Tibial artery (tissue), 4 donors: ENCODE results near the gene VWA5B2.

Source experiments
- DNase-seq, 2 donors: peaks; one replicate each; pipeline ENCODE4 v3.0.0-alpha.2; 2019
- H3K27ac ChIP-seq, 2 donors: fragments of 200-600 bp; sonication (generic) in 1 of 2; 1 replicate in 1 of 2; 2 replicates in 1 of 2; pipeline ENCODE4 v1.5.1; 2018 to 2019; ENCODE audit warnings: mild to moderate bottlenecking in 1 of 2
- H3K27me3 ChIP-seq, 2 donors: fragments of 200-600 bp; sonication (generic) in 1 of 2; one replicate each; pipeline versions ENCODE4 v1.5.1 to v1.6.0; 2016 to 2019
- H3K36me3 ChIP-seq, 3 donors: fragments of 200-600 bp; sonication (generic) in 2 of 3; one replicate each; pipeline ENCODE4 v1.5.1; 2016 to 2019; ENCODE audit warnings: mild to moderate bottlenecking in 2 of 3
- H3K4me1 ChIP-seq, 4 donors: fragments of 200-600 bp; sonication (generic) in 2 of 4; 1 replicate in 3 of 4; 2 replicates in 1 of 4; pipeline ENCODE4 v1.5.1; 2016 to 2019
- H3K4me3 ChIP-seq, 2 donors: fragments of 200-600 bp; sonication (generic) in 1 of 2; 1 replicate in 1 of 2; 2 replicates in 1 of 2; pipeline ENCODE4 v1.5.1; 2018 to 2019; ENCODE audit warnings: mild to moderate bottlenecking in 2 of 2
- H3K9me3 ChIP-seq, 3 donors: fragments of 200-600 bp; sonication (generic) in 1 of 3; one replicate each; pipeline ENCODE4 v1.5.1; 2016 to 2019
- CTCF ChIP-seq, 2 experiments: fragments of 200-600 bp in 1 of 2; fragments of 450-650 bp in 1 of 2; IDR thresholded peaks; one replicate each; pipeline ENCODE4 v1.5.1; 2017 to 2019; ENCODE audit warnings: antibody characterized with exemption in 2 of 2, mild to moderate bottlenecking in 1 of 2, moderate library complexity in 1 of 2
- intact Hi-C: fragments of 100-400 bp; cut with DNase I; formaldehyde crosslinking; loops from one replicate; pipeline ENCODE4 v1.15.0; 2023; ENCODE audit warnings: low total_unique reads

VWA5B2 gene

GRCh38 chr3:184231671-184232070 is 2.3 kb downstream of the VWA5B2 start:
- H3K36me3 ChIP-seq, result no peaks in the 10 kb centered on the region
- intact Hi-C loops, result no loop called here
- H3K9me3 ChIP-seq, result no peaks in the 10 kb centered on the region
- H3K27me3 ChIP-seq, result peaks cover 8 to 80% of the 10 kb centered on the region in 2 donors
- H3K4me1 ChIP-seq, result peaks cover 0 to 26% (median 23%) of the 10 kb centered on the region in 4 donors
- no peak for DNase-seq
- no peak overlapping the region for H3K27ac ChIP-seq
- no peak overlapping the region for H3K4me3 ChIP-seq
- TF ChIP-seq CTCF (IDR thresholded peaks at IDR 0.05), result no peak

- H3K27ac ChIP-seq, result no peak overlapping the region
- no peak for TF ChIP-seq CTCF (IDR thresholded peaks at IDR 0.05)
- intact Hi-C loops, result no loop called here
- H3K4me3 ChIP-seq, result no peak overlapping the region
- DNase-seq, result no peak
- peaks cover 8 to 74% of the 10 kb centered on the region in 2 donors for H3K27me3 ChIP-seq
- no peaks in the 10 kb centered on the region for H3K36me3 ChIP-seq
- no peaks in the 10 kb centered on the region for H3K9me3 ChIP-seq
- peaks cover 0 to 26% (median 23%) of the 10 kb centered on the region in 4 donors for H3K4me1 ChIP-seq
Observed at GRCh38 chr3:184233127-184233843, 3.9 kb downstream of the VWA5B2 start.

GRCh38 chr3:184234224-184234623 is 4.8 kb downstream of the VWA5B2 start:
- Histone ChIP-seq H3K4me1 (peaks cover 0 to 19% (median 17%) of the 10 kb centered on the region in 4 donors), H3K27me3 (peaks cover 8 to 64% of the 10 kb centered on the region in 2 donors), H3K36me3 (no peaks in the 10 kb centered on the region), H3K27ac (no peak overlapping the region), H3K4me3 (no peak overlapping the region), H3K9me3 (no peaks in the 10 kb centered on the region)
- TF ChIP-seq CTCF (IDR thresholded peaks at IDR 0.05), result no peak
- no peak for DNase-seq
- intact Hi-C loops, result no loop called here

GRCh38 chr3:184234671-184235380 is 5.4 kb downstream of the VWA5B2 start:
- no peaks in the 10 kb centered on the region for H3K9me3 ChIP-seq
- DNase-seq, result no peak
- H3K4me3 ChIP-seq, result no peak overlapping the region
- H3K27me3 ChIP-seq, result peaks cover 3 to 62% of the 10 kb centered on the region in 2 donors
- no peak for TF ChIP-seq CTCF (IDR thresholded peaks at IDR 0.05)
- H3K4me1 ChIP-seq, result peaks cover 0 to 13% (median 11%) of the 10 kb centered on the region in 4 donors
- no peaks in the 10 kb centered on the region for H3K36me3 ChIP-seq
- no peak overlapping the region for H3K27ac ChIP-seq
- intact Hi-C loops, result no loop called here

GRCh38 chr3:184235381-184236032 is 6.1 kb downstream of the VWA5B2 start:
- no peak for DNase-seq
- no peaks in the 10 kb centered on the region for H3K36me3 ChIP-seq
- intact Hi-C loops, result no loop called here
- TF ChIP-seq CTCF (IDR thresholded peaks at IDR 0.05), result no peak
- H3K27ac ChIP-seq, result no peak overlapping the region
- peaks cover 0 to 55% of the 10 kb centered on the region in 2 donors for H3K27me3 ChIP-seq
- H3K4me1 ChIP-seq, result peaks cover 0 to 6% (median 5%) of the 10 kb centered on the region in 4 donors
- no peaks in the 10 kb centered on the region for H3K9me3 ChIP-seq
- no peak overlapping the region for H3K4me3 ChIP-seq
